H1 (cell line): ENCODE measurements around the gene FBN3.

Source experiments
- E2F6 ChIP-seq: IDR thresholded peaks from 2 replicates; pipeline ENCODE4 v1.6.1; 2012; ENCODE audit warnings: inconsistent platforms
- GABPA ChIP-seq: IDR thresholded peaks from 2 replicates; pipeline ENCODE4 v1.6.1; 2011; ENCODE audit warnings: mild to moderate bottlenecking, low read length, moderate library complexity, borderline replicate concordance; ENCODE audit not compliant: insufficient read depth
- POLR2A ChIP-seq, 2 experiments: IDR thresholded peaks; 1 replicate in 1 of 2; 2 replicates in 1 of 2; pipeline ENCODE4 v1.6.1; 2011; ENCODE audit warnings: low read depth in 2 of 2, low read length in 2 of 2, mild to moderate bottlenecking in 2 of 2; ENCODE audit errors: control extremely low read depth in 1 of 2
- ZNF274 ChIP-seq: IDR thresholded peaks from 2 replicates; pipeline ENCODE4 v1.7.0; 2012; ENCODE audit warnings: low read length, borderline replicate concordance; ENCODE audit errors: extremely low read depth
- TF ChIP-seq, protein P1 (sequence below), 3 experiments: IDR thresholded peaks; 1 replicate in 2 of 3; 2 replicates in 1 of 3; pipeline versions ENCODE4 v1.5.1 to v1.6.1; 2011; ENCODE audit warnings: low read length in 3 of 3, mild to moderate bottlenecking in 3 of 3, inconsistent platforms in 2 of 3, low read depth in 1 of 3, moderate library complexity in 1 of 3; ENCODE audit not compliant: insufficient read depth in 1 of 3; ENCODE audit errors: control extremely low read depth in 1 of 3
- TF ChIP-seq, protein P2 (sequence below): IDR thresholded peaks from 2 replicates; pipeline ENCODE4 v1.6.1; 2011; ENCODE audit warnings: low read length, improper control_type of control experiment

DNA sequence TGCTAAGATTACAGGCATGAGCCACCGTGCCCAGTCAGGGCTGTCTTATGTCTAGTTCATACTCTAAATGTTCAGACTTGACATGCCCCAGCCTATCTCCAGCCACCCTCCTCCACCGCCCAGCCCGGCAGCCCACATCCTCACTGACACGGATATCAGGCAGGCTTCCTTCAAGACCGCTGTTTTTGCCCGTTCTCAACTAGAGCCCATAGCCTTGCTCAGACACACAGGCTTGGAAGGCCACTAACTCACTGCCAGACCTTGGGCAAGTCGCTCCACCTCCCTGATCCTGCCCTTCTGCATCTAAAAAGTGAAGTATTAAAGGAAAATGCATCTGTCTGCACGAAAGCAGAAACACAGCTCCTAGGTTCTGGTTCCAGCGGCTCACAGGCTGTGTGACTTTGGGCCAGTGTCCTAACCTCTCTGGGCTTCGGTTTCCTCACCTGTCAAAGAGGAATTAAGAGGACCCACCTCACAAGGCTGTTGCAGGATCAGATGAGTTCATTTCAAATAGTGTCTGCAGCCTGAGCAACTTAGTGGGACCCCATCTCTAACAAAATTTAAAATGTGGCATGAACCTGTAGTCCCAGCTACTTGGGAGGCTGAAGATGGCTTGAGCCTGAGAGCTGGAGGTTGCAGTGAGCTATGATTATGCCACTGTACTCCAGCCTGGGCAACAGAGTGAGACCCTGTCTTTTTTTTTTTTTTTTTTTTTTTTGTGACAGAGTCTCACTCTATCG is 45.3 kb upstream of the FBN3 start:
- TF ChIP-seq, protein P1, sequence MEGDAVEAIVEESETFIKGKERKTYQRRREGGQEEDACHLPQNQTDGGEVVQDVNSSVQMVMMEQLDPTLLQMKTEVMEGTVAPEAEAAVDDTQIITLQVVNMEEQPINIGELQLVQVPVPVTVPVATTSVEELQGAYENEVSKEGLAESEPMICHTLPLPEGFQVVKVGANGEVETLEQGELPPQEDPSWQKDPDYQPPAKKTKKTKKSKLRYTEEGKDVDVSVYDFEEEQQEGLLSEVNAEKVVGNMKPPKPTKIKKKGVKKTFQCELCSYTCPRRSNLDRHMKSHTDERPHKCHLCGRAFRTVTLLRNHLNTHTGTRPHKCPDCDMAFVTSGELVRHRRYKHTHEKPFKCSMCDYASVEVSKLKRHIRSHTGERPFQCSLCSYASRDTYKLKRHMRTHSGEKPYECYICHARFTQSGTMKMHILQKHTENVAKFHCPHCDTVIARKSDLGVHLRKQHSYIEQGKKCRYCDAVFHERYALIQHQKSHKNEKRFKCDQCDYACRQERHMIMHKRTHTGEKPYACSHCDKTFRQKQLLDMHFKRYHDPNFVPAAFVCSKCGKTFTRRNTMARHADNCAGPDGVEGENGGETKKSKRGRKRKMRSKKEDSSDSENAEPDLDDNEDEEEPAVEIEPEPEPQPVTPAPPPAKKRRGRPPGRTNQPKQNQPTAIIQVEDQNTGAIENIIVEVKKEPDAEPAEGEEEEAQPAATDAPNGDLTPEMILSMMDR (IDR thresholded peaks at IDR 0.05; ENCODE audit: control extremely low read depth in 1 of 3, insufficient read depth in 1 of 3, low read depth in 1 of 3, low read length in 3 of 3), result no peak
- TF ChIP-seq E2F6 (no peak), POLR2A (IDR thresholded peaks at IDR 0.05; ENCODE audit: control extremely low read depth in 1 of 2, low read depth in 2 of 2, low read length in 2 of 2) (no peak), ZNF274 (no peak), GABPA (no peak)
- TF ChIP-seq, protein P2, sequence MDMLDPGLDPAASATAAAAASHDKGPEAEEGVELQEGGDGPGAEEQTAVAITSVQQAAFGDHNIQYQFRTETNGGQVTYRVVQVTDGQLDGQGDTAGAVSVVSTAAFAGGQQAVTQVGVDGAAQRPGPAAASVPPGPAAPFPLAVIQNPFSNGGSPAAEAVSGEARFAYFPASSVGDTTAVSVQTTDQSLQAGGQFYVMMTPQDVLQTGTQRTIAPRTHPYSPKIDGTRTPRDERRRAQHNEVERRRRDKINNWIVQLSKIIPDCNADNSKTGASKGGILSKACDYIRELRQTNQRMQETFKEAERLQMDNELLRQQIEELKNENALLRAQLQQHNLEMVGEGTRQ, result no peak
